Measurements from ENCODE around the gene ANKRD13B. TPM values are rescaled to one million over a fixed set of nuclear protein-coding genes. Genes with fewer than 3 reads are reported as not detected.

The ANKRD13B gene
- total and polyA plus RNA-seq, 2 of the 13 experiments (the other 11 are each of a cell fraction or from before 2014, with no cell fraction given), result 1.7 to 1.8 TPM

- TF ChIP-seq ZNF33B (CRISPR knock-in tag; IDR thresholded peaks at IDR 0.05), result no peak
- TF ChIP-seq ARID4A (CRISPR knock-in tag; IDR thresholded peaks at IDR 0.05; ENCODE audit: borderline replicate concordance), result peak; percentile 92
- no peak for TF ChIP-seq LRRFIP1 (CRISPR knock-in tag; conservative IDR thresholded peaks at IDR 0.05)
- peak; percentile 88; the same call in 1 of the 2 replicates for TF ChIP-seq ZBED4 (CRISPR knock-in tag; IDR thresholded peaks at IDR 0.05; ENCODE audit: borderline replicate concordance)
- TF ChIP-seq HIVEP1 (CRISPR knock-in tag; IDR thresholded peaks at IDR 0.05), result peak; percentile 81
- no peak for TF ChIP-seq ZBTB8A (CRISPR knock-in tag; IDR thresholded peaks at IDR 0.05; ENCODE audit: borderline replicate concordance, low read depth)
- TF ChIP-seq HNF1A (IDR thresholded peaks at IDR 0.05; ENCODE audit: low read depth), result no peak
- TF ChIP-seq HNF1A (CRISPR knock-in tag; IDR thresholded peaks at IDR 0.05; ENCODE audit: borderline replicate concordance), result peak; percentile 76; the same call in 1 of the 2 replicates
- TF ChIP-seq ZNF597 (CRISPR knock-in tag; IDR thresholded peaks at IDR 0.05), result no peak
- peak; percentile 46; the same call in 1 of the 2 replicates for TF ChIP-seq ZNF580 (CRISPR knock-in tag; IDR thresholded peaks at IDR 0.05; ENCODE audit: borderline replicate concordance, low read depth)
These were observed 18.0 kb upstream of the ANKRD13B start (continued) for GRCh38 chr17:29574732-29575510.

Data from HepG2 (cell line).